Right ventricle myocardium inferior (tissue), 1 donor: ENCODE data around the gene RPTOR. TPM values are rescaled to one million over a fixed set of nuclear protein-coding genes. Genes with fewer than 3 reads are reported as not detected.
"Not testable (repeated sequence)": the region's sequence is repeated elsewhere in the genome, so short reads cannot be mapped to it uniquely, and the experiment has no call there.

Experiments
- ATAC-seq: fragments of 200-7000 bp; cut with Tn5 transposase; one replicate; pipeline ENCODE4 v1.9.1; 2020; ENCODE audit warnings: mild to moderate bottlenecking, moderate library complexity
- DNase-seq: peaks from one replicate; pipeline ENCODE4 v3.0.0; 2021; ENCODE audit errors: missing footprints
- intact Hi-C: fragments of 100-400 bp; cut with DNase I; formaldehyde crosslinking; loops from one replicate; pipeline ENCODE4 v1.11.0; 2022
- total RNA-seq: library from RNA; stranded (reverse); fragmentation: NEBNext Ultra II Directional; extraction: Animal tissue kit (Norgen Biotek cat#: 25700); gene quantifications from one replicate; pipeline ENCODE4 v1.2.1, GENCODE V29; 2021
- donor health status: DM: no; HTN: yes; CAD: no; lungs with severe emphysema.

RPTOR gene
- total RNA-seq, 1 donor from 2014 or later: 18.8 TPM

DNA sequence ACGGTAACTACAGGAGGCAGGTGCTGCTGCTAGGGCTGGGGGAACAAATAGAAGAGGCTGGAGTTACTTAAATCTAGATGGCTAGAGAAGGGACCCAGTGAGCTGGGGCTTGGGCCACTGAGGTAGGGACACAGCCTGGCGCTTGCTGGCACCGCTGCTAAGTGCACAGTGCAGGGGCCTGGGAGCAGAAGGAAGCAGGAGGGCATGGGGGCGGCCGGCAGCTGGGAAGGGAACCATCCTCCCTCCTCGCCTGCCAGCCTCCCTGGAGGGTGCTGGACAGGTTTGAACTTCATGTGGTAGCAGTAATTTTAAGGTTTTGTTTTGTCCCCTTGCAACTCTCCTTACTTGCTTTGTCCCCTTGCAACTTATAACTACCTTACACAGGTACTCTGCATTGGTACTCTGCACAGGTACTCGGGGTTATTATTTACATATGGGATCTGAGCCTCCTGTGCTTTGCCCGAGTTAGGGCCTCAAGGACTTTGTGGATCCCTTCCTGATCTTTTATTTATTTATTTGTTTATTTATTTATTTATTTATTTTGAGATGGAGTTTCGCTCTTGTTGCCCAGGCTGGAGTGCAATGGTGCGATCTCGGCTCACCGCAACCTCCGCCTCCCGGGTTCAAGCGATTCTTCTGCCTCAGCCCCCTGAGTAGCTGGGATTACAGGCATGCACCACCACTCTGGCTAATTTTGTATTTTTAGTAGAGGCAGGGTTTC is 34.2 kb downstream of the RPTOR start:
- ATAC-seq, intact Hi-C loops, DNase-seq: not testable (repeated sequence)

GRCh38 chr17:80582165-80582564 is 37.5 kb downstream of the RPTOR start:
- ATAC-seq (no peak), DNase-seq (no peak)
- intact Hi-C loops: no loop called here

- ATAC-seq: no peak
- DNase-seq: no peak
- intact Hi-C loops: no loop called here
Observed at GRCh38 chr17:80584176-80584905, 39.7 kb downstream of the RPTOR start.

- DNase-seq: no peak
- no peak for ATAC-seq
- intact Hi-C loops: no loop called here
Observed at GRCh38 chr17:80585890-80586845, 41.5 kb downstream of the RPTOR start.

DNA sequence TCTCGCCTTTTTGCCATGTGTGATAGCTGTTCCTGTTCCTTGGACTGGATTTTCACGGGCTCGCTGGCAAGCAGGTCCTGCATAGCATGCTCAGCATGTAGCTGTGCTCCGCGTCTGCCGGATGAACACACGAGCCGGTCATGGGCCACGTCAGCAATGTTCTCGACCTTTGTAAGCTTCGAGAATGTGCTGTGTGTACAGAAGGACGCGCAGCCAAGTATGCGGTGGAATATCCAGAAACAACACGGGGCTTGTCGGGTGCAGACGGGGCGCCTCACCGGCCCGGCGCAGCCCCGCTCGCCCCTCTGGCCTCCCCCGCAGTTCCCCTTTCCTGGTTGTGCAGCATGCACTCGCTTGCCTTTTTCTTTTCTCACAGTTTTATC is 42.2 kb downstream of the RPTOR start:
- intact Hi-C loops: no loop called here
- no peak for DNase-seq
- no peak for ATAC-seq

- DNase-seq: no peak
- no peak for ATAC-seq
- intact Hi-C loops: no loop called here
Observed at GRCh38 chr17:80588702-80589383, 44.2 kb downstream of the RPTOR start.

- ATAC-seq: no peak
- intact Hi-C loops: no loop called here
- no peak for DNase-seq
Observed at GRCh38 chr17:80591788-80592187, 47.1 kb downstream of the RPTOR start.

- ATAC-seq: no peak
- no peak for DNase-seq
- intact Hi-C loops: no loop called here
Observed at GRCh38 chr17:80592243-80592642, 47.6 kb downstream of the RPTOR start.

GRCh38 chr17:80593181-80593580 is 48.5 kb downstream of the RPTOR start:
- ATAC-seq (no peak), DNase-seq (no peak)
- intact Hi-C loops: no loop called here

DNA sequence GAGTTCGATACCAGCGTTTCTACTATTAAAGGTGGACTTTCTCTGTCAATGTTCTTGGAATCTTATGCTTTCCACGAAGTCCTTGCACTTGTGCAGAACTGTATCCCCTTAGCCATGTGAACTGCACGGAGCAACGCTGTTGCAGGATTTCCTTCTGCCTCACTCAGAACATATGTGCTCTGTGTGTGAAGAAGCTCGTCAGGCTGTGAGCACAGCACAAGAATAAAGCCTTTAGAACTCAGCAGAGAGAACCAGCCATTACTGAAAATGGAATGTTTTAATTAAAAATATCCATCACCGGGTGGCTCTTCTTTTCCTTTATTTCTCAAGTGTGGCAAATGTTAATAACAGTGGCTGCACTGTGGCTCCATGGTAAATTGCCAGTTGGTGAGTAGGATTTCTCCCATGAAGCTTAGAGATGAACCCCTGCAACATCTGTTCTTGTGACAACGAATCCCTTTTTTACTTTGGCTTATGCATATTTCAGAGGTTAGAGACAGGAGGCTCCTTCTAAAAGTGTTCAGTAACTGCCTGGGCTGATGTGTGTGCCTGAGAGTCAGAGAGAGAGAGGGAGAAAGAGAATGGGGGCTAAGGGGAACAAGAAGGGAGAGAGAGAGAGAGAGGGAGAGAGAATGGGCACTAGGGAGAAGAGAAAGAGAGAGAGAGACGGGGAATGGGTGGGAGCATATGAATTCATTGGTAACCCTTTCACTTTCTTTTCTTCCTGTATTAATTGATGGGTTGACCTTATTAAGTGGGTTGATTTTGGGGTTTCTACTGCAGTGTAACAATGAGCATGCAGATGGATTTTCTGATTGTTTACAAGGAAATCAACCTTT is 50.0 kb downstream of the RPTOR start:
- intact Hi-C loops: no loop called here
- ATAC-seq: no peak
- DNase-seq: no peak

GRCh38 chr17:80596760-80597608 is 52.3 kb downstream of the RPTOR start:
- intact Hi-C loops: no loop called here
- DNase-seq (no peak), ATAC-seq (no peak)

DNA sequence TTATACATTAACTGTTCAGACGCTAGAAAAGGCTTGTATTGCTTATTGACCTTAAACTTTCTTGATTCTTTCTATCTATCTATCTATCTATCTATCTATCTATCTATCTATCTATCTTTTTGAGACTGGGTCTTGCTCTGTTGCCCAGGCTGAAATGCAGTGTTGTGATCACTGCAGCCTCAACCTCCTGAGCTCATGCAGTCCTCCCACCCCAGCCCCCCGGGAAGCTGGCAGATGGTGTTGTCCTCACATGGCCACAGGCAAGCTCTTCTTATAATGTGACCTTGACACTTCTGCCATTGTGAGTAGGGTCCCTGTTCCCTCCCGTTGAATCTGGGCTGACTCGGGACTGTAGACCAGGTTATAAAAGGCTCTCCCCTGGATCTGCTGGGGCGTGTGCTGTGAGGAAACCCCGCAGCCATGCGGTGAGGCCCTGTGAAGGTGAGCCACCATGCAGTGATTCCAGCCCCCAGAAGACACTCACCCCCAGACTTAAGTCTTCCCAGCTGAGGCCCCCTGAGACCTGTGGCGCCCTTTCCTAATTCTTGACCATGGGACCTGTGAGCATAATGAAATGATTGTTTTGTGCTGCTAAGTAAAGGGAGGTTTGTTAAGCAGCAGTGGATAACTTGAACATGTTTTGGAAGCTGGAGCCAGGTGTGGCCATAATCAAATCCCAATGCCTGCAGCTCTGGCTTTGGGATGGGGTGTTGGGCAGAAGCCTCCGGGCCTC is 54.3 kb downstream of the RPTOR start:
- intact Hi-C loops: no loop called here
- no peak for DNase-seq
- no peak for ATAC-seq

- ATAC-seq (no peak), DNase-seq (no peak)
- intact Hi-C loops: no loop called here
Observed at GRCh38 chr17:80599546-80600305, 55.1 kb downstream of the RPTOR start.

- no peak for DNase-seq
- ATAC-seq: no peak
- intact Hi-C loops: no loop called here
Observed at GRCh38 chr17:80601146-80601545, 56.5 kb downstream of the RPTOR start.

GRCh38 chr17:80603396-80603795 is 58.8 kb downstream of the RPTOR start:
- intact Hi-C loops: no loop called here
- no peak for DNase-seq
- ATAC-seq: no peak
